ENCODE data around the gene YWHAG. TPM values are rescaled to one million over a fixed set of nuclear protein-coding genes. Genes with fewer than 3 reads are reported as not detected.

The YWHAG gene
- total and polyA plus RNA-seq, 2 of the 13 experiments (the other 11 are each of a cell fraction or from before 2014, with no cell fraction given): 36.9 to 67.5 TPM

- no peak for TF ChIP-seq TERF1 (CRISPR knock-in tag; IDR thresholded peaks at IDR 0.05)
- TF ChIP-seq ZNF777 (CRISPR knock-in tag; IDR thresholded peaks at IDR 0.05): peak; percentile 9; the same call in 1 of the 2 replicates
- no peak; the same call in 1 of the 2 replicates for TF ChIP-seq BATF2 (CRISPR knock-in tag; IDR thresholded peaks at IDR 0.05)
- 0 out of 2 replicates have a peak, but pooled peaks have one; percentile 3 for TF ChIP-seq ZNF639 (CRISPR knock-in tag; conservative IDR thresholded peaks at IDR 0.05)
- no peak; the same call in 1 of the 2 replicates for TF ChIP-seq ZMAT3 (CRISPR knock-in tag; conservative IDR thresholded peaks at IDR 0.05)
- TF ChIP-seq MAFG (CRISPR knock-in tag; IDR thresholded peaks at IDR 0.05): peak; percentile 36; the same call in 1 of the 2 replicates
- 0 out of 2 replicates have a peak, but pooled peaks have one; percentile 6 for TF ChIP-seq HNF4A (CRISPR knock-in tag; IDR thresholded peaks at IDR 0.05)
- no peak; the same call in none of the 2 replicates for TF ChIP-seq KAT8 (CRISPR knock-in tag; IDR thresholded peaks at IDR 0.05)
- no peak for TF ChIP-seq AHR (CRISPR knock-in tag; IDR thresholded peaks at IDR 0.05)
- 0 out of 2 replicates have a peak, but pooled peaks have one; percentile 6 for TF ChIP-seq ZNF362 (CRISPR knock-in tag; IDR thresholded peaks at IDR 0.05; ENCODE audit: borderline replicate concordance)
- TF ChIP-seq ZNF747 (CRISPR knock-in tag; IDR thresholded peaks at IDR 0.05; ENCODE audit: borderline replicate concordance): no peak
- peak; percentile 70; the same call in 1 of the 2 replicates for TF ChIP-seq MIXL1 (CRISPR knock-in tag; IDR thresholded peaks at IDR 0.05)
- no peak; the same call in 1 of the 2 replicates for TF ChIP-seq PHF21A (CRISPR knock-in tag; IDR thresholded peaks at IDR 0.05)
- peak; percentile 61 for TF ChIP-seq SKI (IDR thresholded peaks at IDR 0.05; ENCODE audit: partially characterized antibody)
- TF ChIP-seq SMAD9 (CRISPR knock-in tag; IDR thresholded peaks at IDR 0.05): no peak
- TF ChIP-seq NKX3-1 (CRISPR knock-in tag; IDR thresholded peaks at IDR 0.05): no peak
- TF ChIP-seq CBX1 (IDR thresholded peaks at IDR 0.05; ENCODE audit: low read depth): peak; percentile 23
- no peak; the same call in 1 of the 2 replicates for TF ChIP-seq DR1 (CRISPR knock-in tag; IDR thresholded peaks at IDR 0.05)
- TF ChIP-seq CERS6 (CRISPR knock-in tag; IDR thresholded peaks at IDR 0.05): no peak
These were observed 553 bp upstream of the YWHAG start (continued) for GRCh38 chr7:76359111-76359977.
